ENCODE results near the gene RHOC. TPM values are rescaled to one million over a fixed set of nuclear protein-coding genes. Genes with fewer than 3 reads are reported as not detected.

RHOC gene
- total RNA-seq, 1 experiment from 2014 or later, result 197 TPM

GRCh38 chr1:112711670-112712069, 4.7 kb upstream of the RHOC start:
- no peak overlapping the region for H3K4me3 ChIP-seq (ENCODE audit: low read depth in 2 of 2, low read length in 2 of 2)
- no peak overlapping the region for H3K27ac ChIP-seq (ENCODE audit: low read length)
- TF ChIP-seq CTCF (IDR thresholded peaks at IDR 0.05), result no peak
- no peak for TF ChIP-seq TCF7L2 (IDR thresholded peaks at IDR 0.05; ENCODE audit: low read depth, low read length)
- no peak for TF ChIP-seq SIN3A (IDR thresholded peaks at IDR 0.05; ENCODE audit: borderline replicate concordance, insufficient read depth, low read depth, low read length)
- TF ChIP-seq POLR2AphosphoS5 (IDR thresholded peaks at IDR 0.05; ENCODE audit: low read depth, low read length), result no peak
- TF ChIP-seq REST (IDR thresholded peaks at IDR 0.05; ENCODE audit: insufficient read depth in 1 of 2, low read depth in 2 of 2, low read length in 1 of 2), result no peak
- peaks cover 4% of the 10 kb centered on the region for H3K4me1 ChIP-seq (ENCODE audit: control insufficient read depth, insufficient read depth, low read length)
- no peaks in the 10 kb centered on the region for H3K36me3 ChIP-seq (ENCODE audit: control insufficient read depth, insufficient read depth, low read length)
- ATAC-seq (no peak), DNase-seq (ENCODE audit: low read depth, low spot score) (no peak)
- in situ Hi-C loops (cut with HindIII; ENCODE audit: low pct_unique_long_range_greater_than_20kb, low sequenced_read_pairs) (no loop called here), intact Hi-C loops (cut with micrococcal nuclease; ENCODE audit: unreplicated experiment) (no loop called here)
- ChIA-PET CTCF (no interaction called here), POLR2A (no interaction called here)
- no peaks in the 10 kb centered on the region for H3K9me3 ChIP-seq (ENCODE audit: control insufficient read depth, insufficient read depth, low read depth, low read length)
- H3K27me3 ChIP-seq (ENCODE audit: control insufficient read depth, insufficient read depth, low read length), result no peaks in the 10 kb centered on the region
- no TSS peak for BruUV-seq (replicated peaks)

- Histone ChIP-seq H3K27me3 (ENCODE audit: control insufficient read depth, insufficient read depth, low read length) (no peaks in the 10 kb centered on the region), H3K36me3 (ENCODE audit: control insufficient read depth, insufficient read depth, low read length) (no peaks in the 10 kb centered on the region), H3K4me1 (ENCODE audit: control insufficient read depth, insufficient read depth, low read length) (peaks cover 4% of the 10 kb centered on the region), H3K9me3 (ENCODE audit: control insufficient read depth, insufficient read depth, low read depth, low read length) (no peaks in the 10 kb centered on the region), H3K27ac (ENCODE audit: low read length) (no peak overlapping the region), H3K4me3 (ENCODE audit: low read depth in 2 of 2, low read length in 2 of 2) (no peak overlapping the region)
- TF ChIP-seq REST (IDR thresholded peaks at IDR 0.05; ENCODE audit: insufficient read depth in 1 of 2, low read depth in 2 of 2, low read length in 1 of 2) (no peak), POLR2AphosphoS5 (IDR thresholded peaks at IDR 0.05; ENCODE audit: low read depth, low read length) (no peak), CTCF (IDR thresholded peaks at IDR 0.05) (no peak), TCF7L2 (IDR thresholded peaks at IDR 0.05; ENCODE audit: low read depth, low read length) (no peak), SIN3A (IDR thresholded peaks at IDR 0.05; ENCODE audit: borderline replicate concordance, insufficient read depth, low read depth, low read length) (no peak)
- CTCF ChIA-PET, result no interaction called here
- in situ Hi-C loops (cut with HindIII; ENCODE audit: low pct_unique_long_range_greater_than_20kb, low sequenced_read_pairs) (no loop called here), intact Hi-C loops (cut with micrococcal nuclease; ENCODE audit: unreplicated experiment) (no loop called here)
- POLR2A ChIA-PET, result no interaction called here
- ATAC-seq (no peak), DNase-seq (ENCODE audit: low read depth, low spot score) (no peak)
- BruUV-seq (replicated peaks), result no TSS peak
Observed at GRCh38 chr1:112711041-112711440, 4.1 kb upstream of the RHOC start.

All from Panc1 (cell line).